Activated naive CD4-positive, alpha-beta T cell (primary cell): Measurements from ENCODE around the gene INO80D.
"Not testable (repeated sequence)": the region's sequence is repeated elsewhere in the genome, so short reads cannot be mapped to it uniquely, and the experiment has no call there.

Experiments
- DNase-seq, 4 experiments: peaks; one replicate each; lab custom pipeline; 2025; lab: John Stamatoyannopoulos, UW

INO80D gene

DNA sequence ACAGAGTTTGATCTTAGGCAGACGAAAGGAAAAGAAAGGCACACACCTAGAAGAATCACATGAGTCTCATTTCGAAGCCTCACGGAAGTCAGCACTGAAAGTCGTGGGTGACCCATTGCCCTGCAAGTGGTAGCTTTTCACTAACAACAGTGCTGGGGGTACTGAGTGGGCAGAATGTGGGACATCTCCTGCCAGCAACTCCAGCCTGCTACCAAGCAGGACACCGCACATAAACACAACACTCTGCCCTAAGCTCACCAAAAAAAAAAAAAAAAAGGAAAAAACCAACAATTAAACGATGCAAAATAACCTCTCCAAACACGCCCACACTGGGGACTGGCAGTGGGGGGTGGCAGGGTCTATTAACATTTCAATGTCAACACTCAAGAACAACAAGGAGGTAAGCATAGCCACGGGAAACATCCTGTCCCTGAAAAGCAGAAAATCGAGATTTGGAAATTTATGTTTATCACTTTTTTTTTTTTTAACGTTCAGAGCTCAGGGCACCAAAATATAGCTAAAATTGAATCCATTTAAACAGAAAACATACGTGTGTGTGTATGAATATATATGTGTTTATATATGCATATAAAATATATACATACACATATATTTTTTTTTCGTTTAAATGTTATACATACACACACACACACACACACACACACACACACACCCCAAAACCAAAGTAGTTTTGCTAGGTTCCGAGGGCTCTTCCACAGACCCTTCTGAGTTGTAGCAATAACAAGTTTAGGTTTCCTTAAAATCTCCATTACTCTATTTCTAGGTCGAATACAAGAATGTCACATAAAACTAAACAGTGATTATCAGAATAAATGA is 2.2 kb downstream of the INO80D start:
- no peak for DNase-seq

- DNase-seq: no peak
These were observed 3.6 kb downstream of the INO80D start for GRCh38 chr2:206082298-206082843.

DNA sequence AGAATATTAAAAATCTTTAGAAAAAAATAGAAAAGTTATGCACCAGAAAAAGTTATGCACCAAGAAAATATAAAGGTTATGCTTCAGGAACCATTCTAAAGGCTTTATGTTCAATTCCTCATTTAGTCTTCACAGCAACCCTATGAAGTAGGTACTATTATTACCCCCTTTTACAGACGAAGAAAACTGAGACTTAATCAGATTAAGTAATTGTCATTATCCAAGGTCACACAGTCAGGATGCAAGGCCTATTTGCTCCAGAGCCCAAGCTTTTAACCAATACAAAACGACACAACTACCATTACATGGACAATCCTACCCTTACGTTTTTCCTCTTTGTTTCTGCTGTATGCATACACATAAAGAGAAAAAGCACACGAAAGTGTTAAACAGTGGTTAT is 5.0 kb downstream of the INO80D start:
- DNase-seq: no peak

DNA sequence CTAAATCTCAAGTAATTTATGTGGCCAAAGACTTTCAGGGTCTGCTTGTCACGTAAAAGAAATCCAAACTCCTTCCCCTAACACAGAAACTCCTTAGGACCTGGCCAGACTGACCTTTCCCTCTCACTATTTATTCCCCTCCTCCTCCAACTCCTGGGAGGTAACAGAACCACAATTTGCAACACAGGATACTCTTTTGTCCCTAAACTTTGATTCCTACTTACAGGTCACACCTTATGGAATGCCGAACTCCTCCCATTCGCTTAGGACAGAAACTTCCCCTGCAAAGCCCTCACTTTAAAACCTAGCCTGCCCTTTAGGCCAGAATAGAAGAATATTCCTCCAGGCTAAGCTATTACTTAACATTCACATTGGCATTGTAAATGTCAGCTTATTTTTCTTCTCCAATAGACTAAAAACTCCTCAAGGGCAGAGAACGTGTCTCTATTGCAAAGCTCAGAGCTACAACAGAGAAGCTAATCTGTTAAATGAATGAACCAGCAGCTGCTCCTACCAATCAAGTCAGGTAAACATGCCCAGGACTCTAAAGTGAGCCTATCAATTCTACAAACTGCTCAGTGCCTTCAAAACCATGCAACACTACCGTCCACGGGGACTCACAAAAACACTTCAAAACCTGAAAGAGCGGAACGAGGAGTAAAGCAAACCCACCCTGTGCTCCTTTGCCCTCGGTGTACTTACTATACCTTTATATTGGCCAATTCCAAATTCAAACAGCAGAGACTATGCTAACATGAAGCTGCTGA is 6.1 kb downstream of the INO80D start:
- no peak for DNase-seq

DNA sequence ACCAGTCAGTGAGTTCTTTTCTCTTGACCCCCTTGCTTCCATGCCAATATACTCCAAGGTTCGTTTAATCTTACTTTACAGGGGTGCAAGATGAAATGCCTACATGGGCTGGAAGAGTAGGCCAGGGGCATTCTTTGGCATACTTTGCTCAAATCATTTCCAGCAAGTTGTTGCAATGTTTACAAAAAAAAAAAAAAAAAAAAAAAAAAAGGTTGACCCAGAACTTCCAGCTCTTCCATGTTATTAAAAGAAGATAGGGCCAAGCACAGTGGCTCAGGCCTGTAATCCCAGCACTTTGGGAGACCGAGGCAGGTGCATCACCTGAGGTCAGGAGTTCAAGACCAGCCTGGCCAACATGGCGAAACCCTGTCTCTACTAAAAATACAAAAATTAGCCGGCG is 8.1 kb downstream of the INO80D start:
- DNase-seq: not testable (repeated sequence)

GRCh38 chr2:206075113-206075512 is 10.9 kb downstream of the INO80D start:
- no peak for DNase-seq

- no peak for DNase-seq
These were observed 14.2 kb downstream of the INO80D start for GRCh38 chr2:206071807-206072206.

DNA sequence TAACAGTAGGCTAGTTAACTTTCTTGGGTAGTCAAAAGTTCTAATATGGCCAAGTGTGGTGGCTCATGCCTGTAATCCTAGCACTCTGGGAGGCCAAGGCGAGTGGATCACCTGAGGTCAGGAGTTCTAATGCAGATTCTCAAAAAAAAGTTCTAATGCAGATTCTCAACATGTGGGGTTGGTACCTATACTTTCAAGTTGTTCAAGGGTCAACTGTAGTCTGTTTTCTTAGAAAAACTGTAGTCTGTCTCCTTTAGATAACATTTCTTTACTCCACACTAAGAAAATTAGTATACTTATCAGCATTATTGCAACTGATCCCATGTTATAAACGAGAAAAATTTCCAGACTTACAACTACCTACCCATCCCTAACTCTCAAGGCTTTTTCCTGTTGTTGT is 16.6 kb downstream of the INO80D start:
- DNase-seq: no peak

DNA sequence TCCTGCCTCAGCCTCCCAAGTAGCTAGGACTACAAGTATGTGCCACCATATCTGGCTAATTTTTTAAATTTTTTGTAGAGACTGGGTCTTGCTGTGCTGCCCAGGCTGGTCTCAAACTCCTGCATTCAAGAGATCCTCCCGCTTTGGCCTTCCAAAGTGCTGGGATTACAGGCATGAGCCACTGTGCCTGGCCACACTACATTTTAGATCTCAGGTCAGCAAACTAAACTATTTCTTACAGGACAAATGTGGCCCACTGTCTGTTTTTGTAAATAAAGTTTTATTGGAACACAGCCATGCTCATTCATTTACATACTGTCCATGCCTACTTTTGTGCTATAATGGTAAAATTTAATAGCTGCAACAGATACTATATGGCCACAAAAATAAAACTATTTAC is 17.8 kb downstream of the INO80D start:
- no peak for DNase-seq

- no peak for DNase-seq
These were observed 21.9 kb downstream of the INO80D start for GRCh38 chr2:206064077-206064476.

GRCh38 chr2:206063635-206064034 is 22.3 kb downstream of the INO80D start:
- DNase-seq: no peak

DNA sequence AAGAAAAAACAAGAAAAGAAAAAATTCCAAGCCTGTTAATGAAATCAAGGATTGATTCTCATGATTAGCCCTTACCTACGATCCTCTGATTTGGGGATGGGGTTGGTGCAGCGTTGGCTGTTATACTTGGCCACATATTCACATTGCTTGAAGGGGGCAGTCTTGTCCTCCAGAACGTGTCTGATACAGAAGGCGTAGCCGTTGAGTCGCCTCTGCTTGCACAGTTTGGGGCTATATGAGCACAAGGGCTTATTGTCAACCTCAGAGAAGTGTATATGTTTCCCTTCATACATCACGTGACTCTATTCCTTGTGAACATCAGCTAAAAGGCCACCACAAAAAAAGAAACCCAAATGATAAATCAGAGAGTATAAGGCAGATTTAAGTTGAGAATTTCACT is 23.2 kb downstream of the INO80D start:
- no peak for DNase-seq

GRCh38 chr2:206056286-206056685 is 29.7 kb downstream of the INO80D start:
- DNase-seq: no peak

GRCh38 chr2:206054952-206055351 is 31.0 kb downstream of the INO80D start:
- DNase-seq: no peak

GRCh38 chr2:206051912-206052311 is 34.1 kb downstream of the INO80D start:
- no peak for DNase-seq

DNA sequence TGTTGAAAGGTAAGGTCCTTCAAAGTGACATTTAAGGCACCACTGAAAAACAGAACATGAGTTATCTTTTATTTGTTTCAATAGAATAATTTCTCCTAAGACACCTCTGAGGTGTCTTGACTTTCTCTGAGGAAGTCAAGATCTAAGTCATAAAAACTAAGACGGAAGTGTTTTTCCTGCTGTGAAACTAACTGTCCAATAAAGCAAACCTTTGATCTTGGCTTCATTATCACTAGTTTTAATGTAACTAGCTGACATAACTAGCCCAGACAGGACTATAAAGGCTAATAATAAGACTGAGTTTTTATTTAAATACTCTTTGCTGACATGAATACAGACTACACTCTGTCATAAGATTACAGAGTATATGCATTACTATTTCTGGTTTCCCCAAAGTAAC is 36.6 kb downstream of the INO80D start:
- no peak for DNase-seq

DNA sequence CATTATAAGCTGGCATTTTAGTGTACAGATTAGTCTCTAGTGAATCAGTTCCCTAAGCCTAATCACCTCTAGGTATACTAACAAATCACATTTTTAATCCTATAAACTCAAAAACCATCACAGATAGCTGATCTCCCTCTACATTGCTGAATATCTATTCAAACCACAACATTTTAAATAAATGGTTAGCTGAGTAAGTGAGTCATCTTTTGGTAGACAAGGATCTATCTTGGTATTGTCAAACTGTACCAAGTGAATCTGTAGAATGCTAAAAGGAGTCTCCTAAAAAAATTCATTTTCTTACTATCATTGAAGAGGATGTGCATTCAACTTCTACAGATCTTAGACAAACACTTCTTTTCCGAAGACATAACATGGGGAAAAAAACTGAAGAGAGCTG is 40.7 kb downstream of the INO80D start:
- DNase-seq: no peak

GRCh38 chr2:206040525-206040924 is 45.4 kb downstream of the INO80D start:
- DNase-seq: no peak

GRCh38 chr2:206035393-206035792 is 50.6 kb downstream of the INO80D start:
- DNase-seq: not testable (repeated sequence)

DNA sequence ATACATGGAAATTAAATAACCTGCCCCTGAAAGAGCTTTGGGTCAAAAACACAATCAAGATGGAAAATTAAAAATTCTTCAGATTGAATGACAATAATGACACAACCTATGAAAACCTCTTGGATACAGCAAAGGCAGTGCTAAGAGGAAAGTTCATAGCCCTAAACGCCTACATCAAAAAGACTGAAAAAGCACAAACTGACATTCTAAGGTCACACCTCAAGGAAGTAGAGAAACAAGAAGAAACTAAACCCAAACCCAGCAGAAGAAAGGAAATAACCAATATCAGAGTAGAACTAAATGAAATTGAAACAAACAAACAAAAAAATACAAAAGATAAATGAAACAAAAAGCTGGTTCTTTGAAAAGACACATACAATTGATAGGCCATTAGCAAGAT is 52.5 kb downstream of the INO80D start:
- DNase-seq: not testable (repeated sequence)

- peak in 2 of 4 experiments; percentile 8 to 16 for DNase-seq
These were observed 53.9 kb downstream of the INO80D start for GRCh38 chr2:206031950-206032567.

DNA sequence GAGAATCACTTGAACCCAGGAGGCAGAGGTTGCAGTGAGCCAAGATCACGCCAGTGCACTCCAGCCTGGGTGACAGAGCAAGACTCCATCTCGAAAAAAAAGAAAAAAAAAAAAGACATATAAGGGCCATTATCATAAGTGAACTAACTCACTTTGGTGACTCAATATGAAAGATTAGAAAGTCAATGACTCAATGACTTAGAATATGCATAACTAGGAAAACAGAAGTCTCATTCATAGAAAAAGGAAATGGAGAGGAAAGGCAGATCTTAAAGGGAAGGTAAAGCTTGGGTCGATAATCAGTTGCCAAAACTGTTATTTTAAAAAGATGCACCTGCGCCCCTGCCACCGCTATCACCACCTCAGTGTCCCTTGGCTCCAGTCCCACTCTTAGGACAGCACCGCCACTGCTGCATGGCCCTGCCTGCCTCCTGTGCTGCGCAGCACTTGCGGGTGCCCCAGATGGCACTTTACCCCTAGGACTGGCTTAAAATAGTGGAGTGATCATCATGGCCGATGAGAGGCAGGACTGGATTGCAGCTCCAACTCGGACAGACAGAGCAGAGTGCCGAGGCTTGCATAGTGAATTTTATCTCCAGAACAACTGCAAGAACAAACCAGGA is 54.7 kb downstream of the INO80D start:
- no peak for DNase-seq
